Thyroid gland (tissue), 4 donors: ENCODE data around the gene CLIP4. TPM values are rescaled to one million over a fixed set of nuclear protein-coding genes. Genes with fewer than 3 reads are reported as not detected.

ENCODE experiments used
- DNase-seq, 2 donors: peaks; one replicate each; pipeline ENCODE4 v3.0.0-alpha.2; 2019
- H3K27ac ChIP-seq, 3 donors: fragments of 200-600 bp; sonication (generic); 1 replicate in 2 of 3; 2 replicates in 1 of 3; pipeline ENCODE4 v1.5.1; 2016 to 2019; ENCODE audit warnings: mild to moderate bottlenecking in 1 of 3, moderate library complexity in 1 of 3
- H3K27me3 ChIP-seq: fragments of 200-600 bp; sonication (generic); one replicate; pipeline ENCODE4 v1.5.1; 2019
- H3K36me3 ChIP-seq, 2 donors: fragments of 200-600 bp; sonication (generic); one replicate each; pipeline ENCODE4 v1.5.1; 2016 to 2019
- H3K4me1 ChIP-seq, 2 donors: fragments of 200-600 bp; sonication (generic); one replicate each; pipeline ENCODE4 v1.5.1; 2017 to 2019
- H3K4me3 ChIP-seq, 3 donors: fragments of 200-600 bp; sonication (generic); replicated peaks in 1 of 3; 1 replicate in 2 of 3; 2 replicates in 1 of 3; pipeline ENCODE4 v1.5.1; 2016; ENCODE audit warnings: mild to moderate bottlenecking in 1 of 3
- H3K9me3 ChIP-seq: fragments of 200-600 bp; sonication (generic); one replicate; pipeline ENCODE4 v1.5.1; 2017
- POLR2A ChIP-seq, 2 donors: fragments of 450-650 bp; IDR thresholded peaks; one replicate each; pipeline ENCODE4 v1.6.1; 2017; ENCODE audit warnings: antibody characterized with exemption in 2 of 2, mild to moderate bottlenecking in 2 of 2, moderate library complexity in 1 of 2
- WGBS, 2 donors: methylation state at CpG; one replicate each; pipeline ENCODE4 v1.1.5; 2017; 5-methylcytosine and 5-hydroxymethylcytosine counted together
- intact Hi-C: fragments of 100-400 bp; cut with DNase I; formaldehyde crosslinking; loops from one replicate; pipeline ENCODE4 v1.15.1; 2023
- total RNA-seq, 4 donors: library from RNA; depleted of rRNA; stranded (reverse); fragments of >200 nt; gene quantifications; one replicate each; pipeline ENCODE4 v1.2.3, GENCODE V29; 2016
- TF ChIP-seq, protein P1 (sequence below), 6 experiments: fragments of 200-600 bp in 3 of 6; fragments of 450-650 bp in 3 of 6; sonication (generic) in 3 of 6; IDR thresholded peaks; one replicate each; pipeline ENCODE4 v1.5.1; 2016 to 2019; ENCODE audit warnings: antibody characterized with exemption in 6 of 6, mild to moderate bottlenecking in 2 of 6, inconsistent platforms in 1 of 6, moderate library complexity in 1 of 6

The CLIP4 gene
- total RNA-seq, 4 donors from 2014 or later, result 148 to 398 (median 222) TPM

GRCh38 chr2:29071032-29071975 lies 43.9 kb upstream of the CLIP4 start:
- peaks cover 0 to 6% of the 10 kb centered on the region in 2 donors for H3K4me1 ChIP-seq
- TF ChIP-seq POLR2A (IDR thresholded peaks at IDR 0.05), result no peak
- TF ChIP-seq, protein P1, sequence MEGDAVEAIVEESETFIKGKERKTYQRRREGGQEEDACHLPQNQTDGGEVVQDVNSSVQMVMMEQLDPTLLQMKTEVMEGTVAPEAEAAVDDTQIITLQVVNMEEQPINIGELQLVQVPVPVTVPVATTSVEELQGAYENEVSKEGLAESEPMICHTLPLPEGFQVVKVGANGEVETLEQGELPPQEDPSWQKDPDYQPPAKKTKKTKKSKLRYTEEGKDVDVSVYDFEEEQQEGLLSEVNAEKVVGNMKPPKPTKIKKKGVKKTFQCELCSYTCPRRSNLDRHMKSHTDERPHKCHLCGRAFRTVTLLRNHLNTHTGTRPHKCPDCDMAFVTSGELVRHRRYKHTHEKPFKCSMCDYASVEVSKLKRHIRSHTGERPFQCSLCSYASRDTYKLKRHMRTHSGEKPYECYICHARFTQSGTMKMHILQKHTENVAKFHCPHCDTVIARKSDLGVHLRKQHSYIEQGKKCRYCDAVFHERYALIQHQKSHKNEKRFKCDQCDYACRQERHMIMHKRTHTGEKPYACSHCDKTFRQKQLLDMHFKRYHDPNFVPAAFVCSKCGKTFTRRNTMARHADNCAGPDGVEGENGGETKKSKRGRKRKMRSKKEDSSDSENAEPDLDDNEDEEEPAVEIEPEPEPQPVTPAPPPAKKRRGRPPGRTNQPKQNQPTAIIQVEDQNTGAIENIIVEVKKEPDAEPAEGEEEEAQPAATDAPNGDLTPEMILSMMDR (IDR thresholded peaks at IDR 0.05), result no peak
- intact Hi-C loops, result no loop called here
- H3K4me3 ChIP-seq, result no peak overlapping the region
- no peak for DNase-seq
- no peaks in the 10 kb centered on the region for H3K36me3 ChIP-seq
- no peaks in the 10 kb centered on the region for H3K9me3 ChIP-seq
- WGBS, 2 donors, result 92 to 94% methylated on average over 13 to 16 of the region's 19 CpGs
- no peak overlapping the region for H3K27ac ChIP-seq
- no peaks in the 10 kb centered on the region for H3K27me3 ChIP-seq

- intact Hi-C loops, result no loop called here
- Histone ChIP-seq H3K27ac (no peak overlapping the region), H3K27me3 (no peaks in the 10 kb centered on the region), H3K4me3 (no peak overlapping the region), H3K36me3 (no peaks in the 10 kb centered on the region), H3K4me1 (no peaks in the 10 kb centered on the region), H3K9me3 (no peaks in the 10 kb centered on the region)
- DNase-seq, result no peak
- TF ChIP-seq, protein P1 (IDR thresholded peaks at IDR 0.05), result no peak
- no peak for TF ChIP-seq POLR2A (IDR thresholded peaks at IDR 0.05)
- WGBS, 2 donors, result 92 to 100% methylated on average over 6 to 8 of the region's 8 CpGs
Measured at GRCh38 chr2:29072251-29072650, 43.0 kb upstream of the CLIP4 start.

- no peaks in the 10 kb centered on the region for H3K36me3 ChIP-seq
- H3K27me3 ChIP-seq, result no peaks in the 10 kb centered on the region
- intact Hi-C loops, result no loop called here
- no peak overlapping the region for H3K27ac ChIP-seq
- 57 to 62% methylated on average over 9 of the region's 12 CpGs for WGBS, 2 donors
- no peaks in the 10 kb centered on the region for H3K4me1 ChIP-seq
- H3K4me3 ChIP-seq, result no peak overlapping the region
- no peaks in the 10 kb centered on the region for H3K9me3 ChIP-seq
- peak; percentile 43 to 55 for DNase-seq
- TF ChIP-seq POLR2A (IDR thresholded peaks at IDR 0.05), result no peak
- TF ChIP-seq, protein P1 (IDR thresholded peaks at IDR 0.05), result no peak
Measured at GRCh38 chr2:29072971-29073725, 42.1 kb upstream of the CLIP4 start.

DNA sequence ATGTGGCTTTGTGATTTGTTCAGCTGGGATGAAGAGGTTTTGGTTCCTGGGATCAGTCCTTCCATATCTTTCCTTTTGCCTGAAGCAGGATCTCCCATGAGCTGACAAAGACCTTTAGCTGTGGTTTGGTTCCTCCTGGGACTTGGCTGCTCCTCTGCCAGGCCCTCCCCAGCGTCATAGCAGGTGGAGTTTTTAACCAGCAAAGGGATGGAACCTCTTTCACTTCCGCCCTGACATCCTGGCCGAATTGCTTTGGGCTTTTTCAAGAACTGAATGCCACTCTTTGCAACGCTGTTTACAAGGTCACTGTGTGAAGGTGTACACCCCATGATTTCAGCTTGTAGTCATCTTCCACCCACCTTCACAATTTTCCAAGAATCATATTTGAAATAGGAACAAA lies 41.3 kb upstream of the CLIP4 start:
- Histone ChIP-seq H3K4me3 (no peak overlapping the region), H3K4me1 (no peaks in the 10 kb centered on the region), H3K9me3 (no peaks in the 10 kb centered on the region), H3K27ac (no peak overlapping the region), H3K36me3 (no peaks in the 10 kb centered on the region), H3K27me3 (no peaks in the 10 kb centered on the region)
- TF ChIP-seq POLR2A (IDR thresholded peaks at IDR 0.05), result no peak
- TF ChIP-seq, protein P1 (IDR thresholded peaks at IDR 0.05), result no peak
- no peak for DNase-seq
- intact Hi-C loops, result no loop called here
- 90 to 93% methylated on average over 4 of the region's 4 CpGs for WGBS, 2 donors
